Right lobe of liver (tissue), 6 donors: ENCODE measurements around the gene BICC1. TPM values are rescaled to one million over a fixed set of nuclear protein-coding genes. Genes with fewer than 3 reads are reported as not detected.

Source experiments
- ATAC-seq, 4 donors: fragments of 200-7000 bp; cut with Tn5 transposase; one replicate each; pipeline ENCODE4 v1.9.1; 2020; ENCODE audit warnings: mild to moderate bottlenecking in 4 of 4, moderate library complexity in 4 of 4
- DNase-seq, 3 donors: peaks; one replicate each; pipeline ENCODE4 v3.0.0-alpha.2; 2020
- H3K27ac ChIP-seq, 3 donors: fragments of 200-600 bp; one replicate each; pipeline ENCODE4 v1.8.0; 2022
- H3K27me3 ChIP-seq, 2 donors: fragments of 200-600 bp; one replicate each; pipeline ENCODE4 v1.8.0; 2022
- H3K36me3 ChIP-seq, 4 donors: fragments of 200-600 bp; sonication (generic) in 1 of 4; one replicate each; pipeline versions ENCODE4 v1.5.1 to v1.8.0; 2017 to 2022; ENCODE audit warnings: control low read depth in 1 of 4
- H3K4me1 ChIP-seq, 4 donors: fragments of 200-600 bp; sonication (generic) in 1 of 4; one replicate each; pipeline versions ENCODE4 v1.5.1 to v1.8.0; 2017 to 2022; ENCODE audit warnings: control low read depth in 1 of 4
- H3K4me3 ChIP-seq, 3 donors: fragments of 200-600 bp; one replicate each; pipeline ENCODE4 v1.8.0; 2022
- H3K9me3 ChIP-seq, 4 donors: fragments of 200-600 bp; sonication (generic) in 1 of 4; one replicate each; pipeline versions ENCODE4 v1.5.1 to v1.8.0; 2017 to 2022; ENCODE audit warnings: control low read depth in 1 of 4
- CTCF ChIP-seq, 4 donors: fragments of 200-600 bp in 3 of 4; fragments of 450-650 bp in 1 of 4; IDR thresholded peaks; one replicate each; pipeline versions ENCODE4 v1.5.1 to v1.8.0; 2016 to 2022; ENCODE audit warnings: antibody characterized with exemption in 4 of 4, mild to moderate bottlenecking in 2 of 4
- POLR2A ChIP-seq: fragments of 450-650 bp; IDR thresholded peaks from one replicate; pipeline ENCODE4 v1.6.1; 2017; ENCODE audit warnings: antibody characterized with exemption, mild to moderate bottlenecking
- WGBS: methylation state at CpG from one replicate; pipeline ENCODE4 v1.1.6; 2018; ENCODE audit warnings: low coverage, low lambda C conversion rate; ENCODE audit not compliant: insufficient coverage; ENCODE audit errors: missing lambda C conversion rate; 5-methylcytosine and 5-hydroxymethylcytosine counted together
- intact Hi-C, 2 donors: fragments of 100-400 bp; cut with DNase I; formaldehyde crosslinking; loops; one replicate each; pipeline versions ENCODE4 v1.11.2 to v1.14.1; 2022
- total RNA-seq, 6 experiments: library from RNA; depleted of rRNA in 2 of 6; stranded (reverse); fragments of >200 nt in 2 of 6; fragmentation: NEBNext Ultra II Directional in 3 of 6; extraction: Animal tissue kit (Norgen Biotek cat#: 25700) in 3 of 6; gene quantifications; one replicate each; pipeline versions ENCODE4 v1.1.0 to v1.2.4, GENCODE V29; 2016 to 2023
- donor health status: DM: no; HTN: yes; CAD: no.
- donor health status: DM: no; HTN: no; CAD: no.
- donor health status: DM: no; HTN: no; CAD: no.
- donor health status: DM: no; HTN: yes; CAD: no.
- donor health status: DM: no; HTN: yes; CAD: no.

BICC1 gene
- total RNA-seq, 6 experiments from 2014 or later, result 1.2 to 9.0 (median 2.3) TPM

GRCh38 chr10:58820386-58820785 lies 307.7 kb downstream of the BICC1 start:
- Histone ChIP-seq H3K9me3 (no peaks in the 10 kb centered on the region), H3K27me3 (no peaks in the 10 kb centered on the region), H3K36me3 (no peaks in the 10 kb centered on the region), H3K4me3 (no peak overlapping the region), H3K27ac (no peak overlapping the region), H3K4me1 (peaks cover 0 to 74% (median 21%) of the 10 kb centered on the region in 4 donors)
- WGBS, result 69% methylated on average over 1 of the region's 1 CpG
- TF ChIP-seq POLR2A (no peak), CTCF (IDR thresholded peaks at IDR 0.05) (no peak)
- no peak for DNase-seq
- intact Hi-C loops, result no loop called here
- ATAC-seq, result no peak

GRCh38 chr10:58820861-58821751 lies 308.4 kb downstream of the BICC1 start:
- no peak overlapping the region for H3K27ac ChIP-seq
- TF ChIP-seq POLR2A, result no peak
- TF ChIP-seq CTCF (IDR thresholded peaks at IDR 0.05), result no peak
- H3K4me3 ChIP-seq, result no peak overlapping the region
- WGBS, result 60% methylated on average over 6 of the region's 7 CpGs
- intact Hi-C loops, result no loop called here
- DNase-seq (no peak), ATAC-seq (no peak)
- peaks cover 0 to 74% (median 21%) of the 10 kb centered on the region in 4 donors for H3K4me1 ChIP-seq
- H3K36me3 ChIP-seq, result no peaks in the 10 kb centered on the region
- H3K9me3 ChIP-seq, result no peaks in the 10 kb centered on the region
- H3K27me3 ChIP-seq, result no peaks in the 10 kb centered on the region

- TF ChIP-seq POLR2A (no peak), CTCF (IDR thresholded peaks at IDR 0.05) (no peak)
- H3K27ac ChIP-seq, result no peak overlapping the region
- H3K27me3 ChIP-seq, result no peaks in the 10 kb centered on the region
- no peak overlapping the region for H3K4me3 ChIP-seq
- WGBS, result 45% methylated on average over 1 of the region's 1 CpG
- no peaks in the 10 kb centered on the region for H3K36me3 ChIP-seq
- DNase-seq (no peak), ATAC-seq (peak in 2 of 4 donors; percentile 2 to 13)
- peaks cover 0 to 74% (median 19%) of the 10 kb centered on the region in 4 donors for H3K4me1 ChIP-seq
- H3K9me3 ChIP-seq, result no peaks in the 10 kb centered on the region
- intact Hi-C loops, result no loop called here
Observed at GRCh38 chr10:58821752-58822056, 309.0 kb downstream of the BICC1 start.

GRCh38 chr10:58823983-58824382 lies 311.3 kb downstream of the BICC1 start:
- peak; percentile 84 to 94 (median 90) for ATAC-seq
- Histone ChIP-seq H3K4me1 (peaks cover 0 to 52% (median 11%) of the 10 kb centered on the region in 4 donors), H3K9me3 (no peaks in the 10 kb centered on the region), H3K27ac (peak overlapping the region in 1 of 3 donors; percentile 19), H3K4me3 (no peak overlapping the region), H3K27me3 (no peaks in the 10 kb centered on the region), H3K36me3 (no peaks in the 10 kb centered on the region)
- no peak for TF ChIP-seq CTCF (IDR thresholded peaks at IDR 0.05)
- no peak for TF ChIP-seq POLR2A
- peak in 2 of 3 donors; percentile 62 to 64 for DNase-seq
- WGBS, result 42% methylated on average over 1 of the region's 1 CpG
- intact Hi-C loops, result no loop called here
